Sigmoid colon (tissue), 4 donors: ENCODE data around the gene PPIB.

Experiments
- CTCF ChIP-seq, 4 experiments: fragments of 450-650 bp in 3 of 4; fragments of 200-600 bp in 1 of 4; IDR thresholded peaks; one replicate each; pipeline ENCODE4 v1.5.1; 2016 to 2019; ENCODE audit warnings: antibody characterized with exemption in 4 of 4, mild to moderate bottlenecking in 3 of 4, moderate library complexity in 2 of 4
- EP300 ChIP-seq, 4 donors: sonication (generic); formaldehyde crosslinking; IDR thresholded peaks; one replicate each; pipeline ENCODE4 v1.6.1; 2017; ENCODE audit warnings: antibody characterized with exemption in 4 of 4
- POLR2A ChIP-seq, 2 donors: fragments of 450-650 bp; IDR thresholded peaks; one replicate each; pipeline ENCODE4 v1.6.1; 2016; ENCODE audit warnings: antibody characterized with exemption in 2 of 2, mild to moderate bottlenecking in 2 of 2, moderate library complexity in 2 of 2

DNA sequence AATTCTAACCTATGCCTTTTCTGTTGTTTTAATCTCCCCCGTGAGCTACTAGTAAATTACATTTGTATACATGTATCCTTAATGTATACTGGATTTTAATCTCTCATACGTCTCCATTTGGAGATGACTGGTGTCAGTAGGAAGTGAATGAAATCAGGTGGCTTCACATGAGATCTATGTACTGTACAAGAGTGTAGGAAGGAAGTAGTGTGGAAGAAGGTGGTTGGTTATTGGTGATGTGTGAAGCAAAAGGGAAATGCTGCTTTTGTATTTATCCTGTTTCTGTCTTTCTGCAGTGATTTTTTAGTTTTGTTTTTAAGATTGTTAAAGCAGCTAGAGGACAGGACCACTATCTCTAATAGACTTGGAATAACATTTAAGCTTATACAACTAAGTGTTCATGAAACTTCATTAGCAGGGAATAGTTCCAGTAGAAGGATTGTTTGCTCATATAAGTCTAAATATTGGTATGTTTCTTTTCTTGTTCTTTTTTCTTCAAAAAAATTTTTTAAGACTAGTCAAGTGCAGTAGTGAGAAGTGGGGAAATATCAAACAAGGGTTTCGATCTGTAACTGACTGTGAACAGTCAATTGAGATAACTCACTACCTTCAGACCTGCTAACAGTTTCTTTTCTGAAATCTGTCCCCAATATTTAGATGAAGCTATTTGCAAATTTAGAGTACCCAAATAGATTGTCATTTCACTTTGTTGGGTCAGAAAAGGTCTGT lies 51.7 kb downstream of the PPIB start:
- no peak for TF ChIP-seq POLR2A (IDR thresholded peaks at IDR 0.05)
- TF ChIP-seq CTCF (IDR thresholded peaks at IDR 0.05) = no peak
- no peak for TF ChIP-seq EP300 (IDR thresholded peaks at IDR 0.05)
